Trophoblast cell (in vitro differentiated cells and primary cell): ENCODE measurements around the gene SPTB.

Experiments used
- DNase-seq, 2 donors: peaks; one replicate each; pipeline ENCODE4 v3.0.0-alpha.2; 2016
- H2AFZ ChIP-seq: 2 replicates; pipeline ENCODE4 v1.6.1; 2013; ENCODE audit warnings: low read length, moderate library complexity, mild to moderate bottlenecking; ENCODE audit not compliant: insufficient read depth, poor library complexity
- H2AK5ac ChIP-seq: 2 replicates; pipeline ENCODE4 v1.6.1; 2013; ENCODE audit warnings: mild to moderate bottlenecking, low read length
- H2BK120ac ChIP-seq: 2 replicates; pipeline ENCODE4 v1.6.1; 2013; ENCODE audit warnings: low read length, mild to moderate bottlenecking, moderate library complexity; ENCODE audit not compliant: insufficient read depth, poor library complexity
- H2BK12ac ChIP-seq: 2 replicates; pipeline ENCODE4 v1.6.1; 2013; ENCODE audit warnings: mild to moderate bottlenecking, low read length, moderate library complexity
- H2BK5ac ChIP-seq: 2 replicates; pipeline ENCODE4 v1.6.1; 2013; ENCODE audit warnings: low read length, low read depth, moderate library complexity, mild to moderate bottlenecking; ENCODE audit not compliant: poor library complexity
- H3K14ac ChIP-seq: 2 replicates; pipeline ENCODE4 v1.6.1; 2013; ENCODE audit warnings: mild to moderate bottlenecking, low read length
- H3K18ac ChIP-seq: 2 replicates; pipeline ENCODE4 v1.6.1; 2013; ENCODE audit warnings: mild to moderate bottlenecking, low read length
- H3K23ac ChIP-seq: 2 replicates; pipeline ENCODE4 v1.6.1; 2013; ENCODE audit warnings: low read length
- H3K27ac ChIP-seq: 2 replicates; pipeline ENCODE4 v1.5.1; 2013; ENCODE audit warnings: low read depth, mild to moderate bottlenecking, inconsistent platforms, low read length, moderate library complexity
- H3K27me3 ChIP-seq: 2 replicates; pipeline ENCODE4 v1.6.1; 2013; ENCODE audit warnings: inconsistent platforms, mild to moderate bottlenecking, low read length, moderate library complexity; ENCODE audit not compliant: insufficient read depth
- H3K36me3 ChIP-seq, 2 experiments: 1 replicate in 1 of 2; 2 replicates in 1 of 2; pipeline ENCODE4 v1.6.1; 2013; ENCODE audit warnings: low read length in 2 of 2, mild to moderate bottlenecking in 2 of 2, moderate library complexity in 1 of 2; ENCODE audit not compliant: insufficient read depth in 2 of 2, control insufficient read depth in 1 of 2
- H3K4ac ChIP-seq: 2 replicates; pipeline ENCODE4 v1.6.1; 2013; ENCODE audit warnings: low read depth, mild to moderate bottlenecking, low read length, moderate library complexity
- H3K4me1 ChIP-seq, 2 experiments: 1 replicate in 1 of 2; 2 replicates in 1 of 2; pipeline ENCODE4 v1.6.1; 2013; ENCODE audit warnings: low read length in 2 of 2, mild to moderate bottlenecking in 2 of 2, moderate library complexity in 1 of 2; ENCODE audit not compliant: insufficient read depth in 2 of 2, control insufficient read depth in 1 of 2
- H3K4me2 ChIP-seq: 2 replicates; pipeline ENCODE4 v1.6.1; 2013; ENCODE audit warnings: inconsistent platforms, mild to moderate bottlenecking, low read length, moderate library complexity
- H3K4me3 ChIP-seq: 2 replicates; pipeline ENCODE4 v1.5.1; 2013; ENCODE audit warnings: mild to moderate bottlenecking, low read depth, low read length, inconsistent platforms
- H3K79me1 ChIP-seq: one replicate; pipeline ENCODE4 v1.6.1; 2013; ENCODE audit warnings: low read length
- H3K79me2 ChIP-seq: 2 replicates; pipeline ENCODE4 v1.6.1; 2013; ENCODE audit warnings: low read length, mild to moderate bottlenecking; ENCODE audit not compliant: control insufficient read depth, insufficient read depth, poor library complexity
- H3K9ac ChIP-seq: 2 replicates; pipeline ENCODE4 v1.6.1; 2013; ENCODE audit warnings: mild to moderate bottlenecking, low read length
- H3K9me3 ChIP-seq: 2 replicates; pipeline ENCODE4 v1.6.1; 2013; ENCODE audit warnings: low read depth, mild to moderate bottlenecking, control low read depth, inconsistent platforms, low read length; ENCODE audit not compliant: insufficient read depth
- H4K12ac ChIP-seq: 2 replicates; pipeline ENCODE4 v1.6.1; 2013; ENCODE audit warnings: low read depth, mild to moderate bottlenecking, low read length, moderate library complexity
- H4K8ac ChIP-seq: 2 replicates; pipeline ENCODE4 v1.6.1; 2013; ENCODE audit warnings: low read depth, mild to moderate bottlenecking, low read length, moderate library complexity
- H4K91ac ChIP-seq: one replicate; pipeline ENCODE4 v1.6.1; 2013; ENCODE audit warnings: low read depth, mild to moderate bottlenecking, low read length, moderate library complexity
- WGBS: extraction: QIAGEN DNeasy Blood & Tissue Kit; methylation state at CpG from one replicate; pipeline ENCODE4 v1.1.7; 2013; ENCODE audit warnings: missing lambda C conversion rate; ENCODE audit not compliant: insufficient read length, insufficient coverage; ENCODE audit errors: extremely low coverage; 5-methylcytosine and 5-hydroxymethylcytosine counted together

Gene SPTB

GRCh38 chr14:64790478-64790877 is 89.2 kb downstream of the SPTB start:
- Histone ChIP-seq H4K8ac (no peak overlapping the region), H3K27ac (no peak overlapping the region), H3K4me2 (no peak overlapping the region), H3K36me3 (no peaks in the 10 kb centered on the region), H2BK12ac (no peak overlapping the region), H3K27me3 (no peaks in the 10 kb centered on the region), H3K4ac (no peak overlapping the region), H2BK5ac (no peak overlapping the region), H4K12ac (no peak overlapping the region), H3K9ac (no peak overlapping the region), H2AK5ac (no peak overlapping the region), H3K4me3 (no peak overlapping the region), H3K9me3 (no peaks in the 10 kb centered on the region), H2BK120ac (no peak overlapping the region), H3K18ac (no peak overlapping the region), H4K91ac (no peak overlapping the region), H3K79me1 (no peaks in the 10 kb centered on the region), H2AFZ (no peak overlapping the region), H3K4me1 (peaks cover 0 to 4% of the 10 kb centered on the region in 2 experiments), H3K14ac (no peak overlapping the region), H3K23ac (no peak overlapping the region), H3K79me2 (peaks cover 2% of the 10 kb centered on the region)
- WGBS, result no CpG with 5 or more reads among the region's 6 CpGs
- no peak for DNase-seq

DNA sequence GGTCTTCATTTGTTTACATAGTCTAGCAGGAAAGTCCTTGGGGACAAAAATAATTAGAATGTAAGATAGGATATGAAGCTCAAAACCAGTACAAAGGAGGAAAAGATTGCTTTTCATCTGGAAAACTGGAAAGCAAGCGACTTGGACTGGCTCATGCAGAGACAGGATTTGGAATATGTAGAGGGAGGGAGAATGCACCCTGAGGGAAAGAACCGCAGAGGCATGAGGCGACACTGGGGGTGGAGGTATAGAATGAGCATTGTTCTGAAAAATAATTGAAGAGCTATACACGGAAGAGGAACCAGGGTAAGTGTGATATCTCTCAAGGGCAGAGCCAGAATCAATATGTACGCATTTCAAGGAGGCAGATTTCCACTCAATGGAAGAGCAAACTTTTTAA is 90.0 kb downstream of the SPTB start:
- Histone ChIP-seq H2AK5ac (no peak overlapping the region), H4K12ac (no peak overlapping the region), H2BK12ac (no peak overlapping the region), H3K79me1 (no peaks in the 10 kb centered on the region), H3K14ac (no peak overlapping the region), H3K23ac (no peak overlapping the region), H2BK120ac (no peak overlapping the region), H4K91ac (no peak overlapping the region), H3K4me2 (no peak overlapping the region), H3K4me3 (no peak overlapping the region), H2AFZ (no peak overlapping the region), H3K79me2 (peaks cover 2% of the 10 kb centered on the region), H3K9ac (no peak overlapping the region), H3K36me3 (no peaks in the 10 kb centered on the region), H3K9me3 (no peaks in the 10 kb centered on the region), H2BK5ac (no peak overlapping the region), H3K27me3 (no peaks in the 10 kb centered on the region), H3K4me1 (peaks cover 0 to 4% of the 10 kb centered on the region in 2 experiments), H3K27ac (no peak overlapping the region), H3K4ac (no peak overlapping the region), H3K18ac (no peak overlapping the region), H4K8ac (no peak overlapping the region)
- no peak for DNase-seq
- no CpG with 5 or more reads among the region's 5 CpGs for WGBS

GRCh38 chr14:64788706-64789105 is 91.0 kb downstream of the SPTB start:
- H3K9ac ChIP-seq, result no peak overlapping the region
- no peak overlapping the region for H2BK5ac ChIP-seq
- H2AFZ ChIP-seq, result no peak overlapping the region
- no peak overlapping the region for H3K4ac ChIP-seq
- no peaks in the 10 kb centered on the region for H3K79me1 ChIP-seq
- H3K27me3 ChIP-seq, result no peaks in the 10 kb centered on the region
- no peaks in the 10 kb centered on the region for H3K36me3 ChIP-seq
- H4K91ac ChIP-seq, result no peak overlapping the region
- H3K4me2 ChIP-seq, result no peak overlapping the region
- H3K27ac ChIP-seq, result no peak overlapping the region
- H3K79me2 ChIP-seq, result peaks cover 2% of the 10 kb centered on the region
- peak in 1 of 2 donors; percentile 62 for DNase-seq
- H3K14ac ChIP-seq, result no peak overlapping the region
- H4K8ac ChIP-seq, result no peak overlapping the region
- H3K4me1 ChIP-seq, result peaks cover 0 to 4% of the 10 kb centered on the region in 2 experiments
- H2BK12ac ChIP-seq, result no peak overlapping the region
- H3K18ac ChIP-seq, result no peak overlapping the region
- no peak overlapping the region for H3K4me3 ChIP-seq
- no CpG with 5 or more reads among the region's 1 CpG for WGBS
- H2BK120ac ChIP-seq, result no peak overlapping the region
- H3K9me3 ChIP-seq, result no peaks in the 10 kb centered on the region
- H4K12ac ChIP-seq, result no peak overlapping the region
- H3K23ac ChIP-seq, result no peak overlapping the region
- H2AK5ac ChIP-seq, result no peak overlapping the region

DNA sequence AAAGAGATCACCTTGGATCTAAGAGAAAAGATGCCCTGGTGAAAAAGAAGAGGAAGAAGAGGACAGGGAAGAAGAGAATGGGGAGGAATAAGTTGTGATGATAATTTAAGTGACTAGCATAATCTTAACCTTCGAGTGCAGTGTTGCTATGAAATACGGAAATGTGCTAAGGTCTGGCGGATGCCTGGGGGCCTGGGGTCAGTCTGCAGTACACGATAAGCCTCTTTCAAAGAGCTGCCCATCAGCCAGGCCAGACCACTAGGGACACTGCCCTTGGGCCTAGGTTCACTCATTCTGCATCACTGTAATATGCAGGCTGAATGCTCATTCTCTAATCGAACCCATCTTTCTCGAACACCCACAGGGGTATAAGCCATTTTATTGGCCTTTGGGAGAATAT is 92.1 kb downstream of the SPTB start:
- Histone ChIP-seq H4K8ac (no peak overlapping the region), H3K79me1 (no peaks in the 10 kb centered on the region), H3K14ac (no peak overlapping the region), H3K4ac (no peak overlapping the region), H3K9ac (no peak overlapping the region), H3K4me2 (no peak overlapping the region), H3K27me3 (no peaks in the 10 kb centered on the region), H3K79me2 (peaks cover 2% of the 10 kb centered on the region), H4K12ac (no peak overlapping the region), H3K9me3 (no peaks in the 10 kb centered on the region), H2BK120ac (no peak overlapping the region), H3K4me3 (no peak overlapping the region), H3K36me3 (no peaks in the 10 kb centered on the region), H3K18ac (no peak overlapping the region), H2BK5ac (no peak overlapping the region), H4K91ac (no peak overlapping the region), H2AK5ac (no peak overlapping the region), H2BK12ac (no peak overlapping the region), H3K27ac (no peak overlapping the region), H2AFZ (no peak overlapping the region), H3K23ac (no peak overlapping the region), H3K4me1 (peaks cover 0 to 4% of the 10 kb centered on the region in 2 experiments)
- DNase-seq, result no peak
- no CpG with 5 or more reads among the region's 6 CpGs for WGBS
